Smooth muscle cell (in vitro differentiated cells): ENCODE measurements around the gene PDE10A. TPM values are rescaled to one million over a fixed set of nuclear protein-coding genes. Genes with fewer than 3 reads are reported as not detected.

Experiments
- DNase-seq: peaks from one replicate; lab custom pipeline; 2025; ENCODE audit not compliant: unreplicated experiment; lab: John Stamatoyannopoulos, UW
- H2AFZ ChIP-seq: fragments of 200-600 bp; sonication (generic); 2 replicates; pipeline ENCODE4 v1.6.0; 2016; ENCODE audit warnings: antibody characterized with exemption, low read depth, mild to moderate bottlenecking
- H3F3A ChIP-seq: fragments of 200-600 bp; sonication (generic); 2 replicates; pipeline ENCODE4 v1.6.0; 2017; ENCODE audit warnings: antibody characterized with exemption, low read depth
- H3K27ac ChIP-seq: fragments of 200-600 bp; sonication (generic); 2 replicates; pipeline ENCODE4 v1.5.1; 2016; ENCODE audit warnings: low read depth, mild to moderate bottlenecking
- H3K27me3 ChIP-seq: fragments of 200-600 bp; sonication (generic); 2 replicates; pipeline ENCODE4 v1.6.1; 2016; ENCODE audit warnings: low read depth, mild to moderate bottlenecking
- H3K36me3 ChIP-seq: fragments of 200-600 bp; sonication (generic); 2 replicates; pipeline ENCODE4 v1.5.1; 2016; ENCODE audit warnings: low read depth
- H3K4me1 ChIP-seq: fragments of 200-600 bp; sonication (generic); 2 replicates; pipeline ENCODE4 v1.5.1; 2016; ENCODE audit warnings: low read depth
- H3K4me2 ChIP-seq: fragments of 200-600 bp; sonication (generic); 2 replicates; pipeline ENCODE4 v1.6.0; 2016; ENCODE audit warnings: mild to moderate bottlenecking
- H3K4me3 ChIP-seq: fragments of 200-600 bp; sonication (generic); 2 replicates; pipeline ENCODE4 v1.5.1; 2016; ENCODE audit warnings: mild to moderate bottlenecking
- H3K79me2 ChIP-seq: fragments of 200-600 bp; sonication (generic); 2 replicates; pipeline ENCODE4 v1.6.0; 2016; ENCODE audit warnings: low read depth, mild to moderate bottlenecking
- H3K9ac ChIP-seq: fragments of 200-600 bp; sonication (generic); 2 replicates; pipeline ENCODE4 v1.6.0; 2016; ENCODE audit warnings: low read depth
- H3K9me3 ChIP-seq: fragments of 200-600 bp; sonication (generic); replicated peaks from 2 replicates; pipeline ENCODE4 v1.5.1; 2016; ENCODE audit warnings: low read depth
- H4K20me1 ChIP-seq: fragments of 200-600 bp; sonication (generic); 2 replicates; pipeline ENCODE4 v1.6.0; 2016; ENCODE audit warnings: low read depth
- CTCF ChIP-seq: fragments of 200-600 bp; sonication (generic); IDR thresholded peaks from 2 replicates; pipeline ENCODE4 v1.5.1; 2017; ENCODE audit warnings: borderline replicate concordance, mild to moderate bottlenecking, antibody characterized with exemption; ENCODE audit not compliant: insufficient read depth, poor library complexity, severe bottlenecking
- WGBS: methylation state at CpG from one replicate; pipeline ENCODE4 v1.1.7; 2016; ENCODE audit warnings: low lambda C conversion rate; 5-methylcytosine and 5-hydroxymethylcytosine counted together
- polyA plus RNA-seq: library from polyadenylated mRNA; unstranded; fragments of >200 nt; fragmentation: Nextera tagmentation; extraction: Ambion mirVana; gene quantifications from 2 replicates; pipeline ENCODE4 v1.2.1, GENCODE V29; 2016
- total RNA-seq: library from RNA; depleted of rRNA; stranded (reverse); fragments of >200 nt; gene quantifications from 2 replicates; pipeline ENCODE4 v1.2.3, GENCODE V29; 2014

The PDE10A gene
- total and polyA plus RNA-seq, 2 experiments from 2014 or later: 2.0 to 5.6 TPM

DNA sequence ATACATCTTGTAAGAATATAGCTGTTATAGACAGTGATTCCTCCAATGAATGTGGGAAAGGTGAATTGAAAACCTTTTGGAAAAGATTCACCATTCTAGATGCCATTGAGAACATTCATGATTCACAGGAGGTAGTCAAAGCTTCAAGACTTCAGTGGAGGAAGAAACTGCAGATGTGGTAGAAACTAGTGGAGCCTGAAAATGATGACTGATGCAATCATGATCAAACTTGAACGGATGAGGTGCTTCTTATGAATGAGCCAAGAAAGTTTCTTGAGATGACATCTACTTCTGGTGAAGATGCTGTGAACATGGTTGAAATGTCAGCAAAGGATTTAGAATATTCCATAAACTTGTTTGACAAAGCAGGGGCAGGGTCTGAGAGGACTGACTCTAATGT is 286.9 kb downstream of the PDE10A start:
- Histone ChIP-seq H3K4me2 (no peak overlapping the region), H2AFZ (no peak overlapping the region), H3K36me3 (no peaks in the 10 kb centered on the region), H4K20me1 (no peaks in the 10 kb centered on the region), H3K79me2 (no peaks in the 10 kb centered on the region), H3K27me3 (no peaks in the 10 kb centered on the region), H3K9ac (no peak overlapping the region), H3K27ac (no peak overlapping the region), H3K9me3 (no peaks in the 10 kb centered on the region), H3F3A (no peaks in the 10 kb centered on the region), H3K4me1 (no peaks in the 10 kb centered on the region), H3K4me3 (no peak overlapping the region)
- no peak for DNase-seq
- 93% methylated on average over 1 of the region's 1 CpG for WGBS
- TF ChIP-seq CTCF: no peak

- Histone ChIP-seq H3F3A (no peaks in the 10 kb centered on the region), H3K27ac (no peak overlapping the region), H3K4me3 (no peak overlapping the region), H3K4me1 (no peaks in the 10 kb centered on the region), H3K9me3 (peaks cover 7% of the 10 kb centered on the region), H3K79me2 (no peaks in the 10 kb centered on the region), H3K36me3 (no peaks in the 10 kb centered on the region), H3K27me3 (no peaks in the 10 kb centered on the region), H3K4me2 (no peak overlapping the region), H2AFZ (no peak overlapping the region), H3K9ac (no peak overlapping the region), H4K20me1 (no peaks in the 10 kb centered on the region)
- WGBS: 74% methylated on average over 1 of the region's 1 CpG
- TF ChIP-seq CTCF: no peak
- DNase-seq: no peak
Measured at GRCh38 chr6:165365371-165365770, 297.7 kb downstream of the PDE10A start.

- Histone ChIP-seq H3K79me2 (no peaks in the 10 kb centered on the region), H3K27ac (no peak overlapping the region), H3K4me3 (no peak overlapping the region), H3K9ac (no peak overlapping the region), H3K36me3 (no peaks in the 10 kb centered on the region), H4K20me1 (no peaks in the 10 kb centered on the region), H3K9me3 (no peaks in the 10 kb centered on the region), H2AFZ (no peak overlapping the region), H3K27me3 (no peaks in the 10 kb centered on the region), H3K4me1 (no peaks in the 10 kb centered on the region), H3K4me2 (no peak overlapping the region), H3F3A (no peaks in the 10 kb centered on the region)
- no peak for DNase-seq
- WGBS: 80% methylated on average over 4 of the region's 4 CpGs
- no peak for TF ChIP-seq CTCF
Measured at GRCh38 chr6:165345700-165346099, 317.3 kb downstream of the PDE10A start.

GRCh38 chr6:165340532-165340931 is 322.5 kb downstream of the PDE10A start:
- H2AFZ ChIP-seq: no peak overlapping the region
- no peaks in the 10 kb centered on the region for H3K4me1 ChIP-seq
- H3K79me2 ChIP-seq: no peaks in the 10 kb centered on the region
- H3K36me3 ChIP-seq: no peaks in the 10 kb centered on the region
- H3K27ac ChIP-seq: no peak overlapping the region
- no peak overlapping the region for H3K4me3 ChIP-seq
- H3K4me2 ChIP-seq: no peak overlapping the region
- no peak for TF ChIP-seq CTCF
- no peaks in the 10 kb centered on the region for H3K27me3 ChIP-seq
- no peaks in the 10 kb centered on the region for H3K9me3 ChIP-seq
- no peak overlapping the region for H3K9ac ChIP-seq
- H3F3A ChIP-seq: no peaks in the 10 kb centered on the region
- no peak for DNase-seq
- H4K20me1 ChIP-seq: no peaks in the 10 kb centered on the region
- whole genome bisulfite sequencing: 89% methylated on average over 5 of the region's 5 CpGs
